Esophagus (tissue), 2 donors: ENCODE results near the gene POLR3E. TPM values are rescaled to one million over a fixed set of nuclear protein-coding genes. Genes with fewer than 3 reads are reported as not detected.

Experiments
- H3K27ac ChIP-seq, 2 donors: one replicate each; pipeline ENCODE4 v1.5.1; 2013; ENCODE audit warnings: low read depth in 2 of 2, mild to moderate bottlenecking in 2 of 2, inconsistent platforms in 1 of 2, low read length in 1 of 2, moderate library complexity in 1 of 2
- H3K27me3 ChIP-seq, 2 donors: one replicate each; pipeline ENCODE4 v1.6.1; 2013; ENCODE audit warnings: low read length in 2 of 2, control low read depth in 1 of 2, mild to moderate bottlenecking in 1 of 2; ENCODE audit not compliant: insufficient read depth in 2 of 2, control insufficient read depth in 1 of 2
- H3K36me3 ChIP-seq, 2 donors: one replicate each; pipeline ENCODE4 v1.6.1; 2013; ENCODE audit warnings: low read length in 1 of 2; ENCODE audit not compliant: control insufficient read depth in 2 of 2, insufficient read depth in 2 of 2
- H3K4me1 ChIP-seq, 2 donors: one replicate each; pipeline ENCODE4 v1.6.1; 2013; ENCODE audit warnings: low read length in 1 of 2; ENCODE audit not compliant: control insufficient read depth in 2 of 2, insufficient read depth in 2 of 2
- H3K4me3 ChIP-seq, 2 donors: one replicate each; pipeline ENCODE4 v1.5.1; 2013; ENCODE audit warnings: low read length in 2 of 2, mild to moderate bottlenecking in 2 of 2, low read depth in 1 of 2, moderate library complexity in 1 of 2
- H3K9me3 ChIP-seq, 2 donors: one replicate each; pipeline ENCODE4 v1.6.1; 2013; ENCODE audit warnings: mild to moderate bottlenecking in 2 of 2, low read depth in 1 of 2, low read length in 1 of 2, moderate library complexity in 1 of 2; ENCODE audit not compliant: control insufficient read depth in 2 of 2, insufficient read depth in 1 of 2
- WGBS, 2 donors: extraction: QIAGEN DNeasy Blood & Tissue Kit; methylation state at CpG; one replicate each; pipeline ENCODE4 v1.1.7; 2013; 5-methylcytosine and 5-hydroxymethylcytosine counted together
- polyA plus RNA-seq, 2 donors: library from polyadenylated mRNA; stranded (reverse); fragments of 200-250 nt; gene quantifications; one replicate each; pipeline ENCODE4 v1.2.3, GENCODE V29; 2013
- donor health status: healthy with polysubstance abuse.
- donor health status: Bipolar disorder and iron deficiency.

Gene POLR3E
- polyA plus RNA-seq, 2 donors = 20.2 to 20.3 TPM

DNA sequence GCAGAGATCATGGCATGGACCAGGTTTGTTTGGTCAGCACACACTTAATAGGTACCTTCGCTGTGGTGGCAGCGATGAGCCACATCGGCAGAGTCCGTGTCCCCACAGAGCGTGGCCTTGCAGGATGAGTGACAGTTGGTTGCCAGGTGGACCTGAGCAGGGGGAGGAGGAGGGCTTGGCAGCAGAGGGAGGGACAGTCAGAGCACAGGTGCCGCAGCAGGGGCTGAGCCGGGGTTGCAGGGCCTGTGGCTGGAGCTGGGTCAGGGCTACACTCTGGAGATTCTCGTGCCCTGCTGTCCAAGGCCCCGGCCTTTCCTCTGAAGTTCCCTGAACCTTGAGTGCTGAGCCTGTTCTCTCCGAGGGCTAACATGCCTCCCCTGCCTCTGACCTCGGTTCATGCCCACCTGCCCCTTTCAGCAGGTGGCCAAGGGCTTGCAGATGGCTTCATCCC lies 24.8 kb downstream of the POLR3E start:
- WGBS, 2 donors = 94 to 96% methylated on average over 11 of the region's 11 CpGs
- H3K9me3 ChIP-seq = no peaks in the 10 kb centered on the region
- H3K36me3 ChIP-seq = peaks cover 11 to 57% of the 10 kb centered on the region in 2 donors
- no peak overlapping the region for H3K4me3 ChIP-seq
- H3K4me1 ChIP-seq = no peaks in the 10 kb centered on the region
- H3K27ac ChIP-seq = no peak overlapping the region
- no peaks in the 10 kb centered on the region for H3K27me3 ChIP-seq

DNA sequence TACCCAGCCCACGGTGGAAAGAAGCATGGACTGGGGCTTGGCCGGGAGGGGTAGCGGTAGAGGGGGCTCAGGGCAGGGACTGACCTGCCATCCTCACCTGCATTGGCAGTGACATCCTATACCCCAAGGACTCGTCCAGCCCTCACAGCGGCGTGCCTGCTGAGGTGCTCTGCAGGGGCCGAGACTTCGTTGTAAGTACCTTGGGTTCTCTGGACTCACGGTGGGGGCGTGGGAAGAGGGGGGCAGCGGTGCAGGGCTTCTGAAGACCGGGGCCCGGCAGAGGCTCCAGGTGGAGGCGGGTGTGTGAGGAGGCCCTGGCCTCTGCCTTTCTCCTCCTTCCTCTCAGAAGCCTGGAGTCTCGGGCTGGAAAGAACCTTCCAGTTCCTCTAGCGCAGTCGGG lies 25.5 kb downstream of the POLR3E start:
- Histone ChIP-seq H3K4me3 (no peak overlapping the region), H3K27me3 (no peaks in the 10 kb centered on the region), H3K9me3 (no peaks in the 10 kb centered on the region), H3K4me1 (no peaks in the 10 kb centered on the region), H3K36me3 (peaks cover 11 to 59% of the 10 kb centered on the region in 2 donors), H3K27ac (no peak overlapping the region)
- WGBS, 2 donors = 94 to 95% methylated on average over 17 of the region's 17 CpGs

DNA sequence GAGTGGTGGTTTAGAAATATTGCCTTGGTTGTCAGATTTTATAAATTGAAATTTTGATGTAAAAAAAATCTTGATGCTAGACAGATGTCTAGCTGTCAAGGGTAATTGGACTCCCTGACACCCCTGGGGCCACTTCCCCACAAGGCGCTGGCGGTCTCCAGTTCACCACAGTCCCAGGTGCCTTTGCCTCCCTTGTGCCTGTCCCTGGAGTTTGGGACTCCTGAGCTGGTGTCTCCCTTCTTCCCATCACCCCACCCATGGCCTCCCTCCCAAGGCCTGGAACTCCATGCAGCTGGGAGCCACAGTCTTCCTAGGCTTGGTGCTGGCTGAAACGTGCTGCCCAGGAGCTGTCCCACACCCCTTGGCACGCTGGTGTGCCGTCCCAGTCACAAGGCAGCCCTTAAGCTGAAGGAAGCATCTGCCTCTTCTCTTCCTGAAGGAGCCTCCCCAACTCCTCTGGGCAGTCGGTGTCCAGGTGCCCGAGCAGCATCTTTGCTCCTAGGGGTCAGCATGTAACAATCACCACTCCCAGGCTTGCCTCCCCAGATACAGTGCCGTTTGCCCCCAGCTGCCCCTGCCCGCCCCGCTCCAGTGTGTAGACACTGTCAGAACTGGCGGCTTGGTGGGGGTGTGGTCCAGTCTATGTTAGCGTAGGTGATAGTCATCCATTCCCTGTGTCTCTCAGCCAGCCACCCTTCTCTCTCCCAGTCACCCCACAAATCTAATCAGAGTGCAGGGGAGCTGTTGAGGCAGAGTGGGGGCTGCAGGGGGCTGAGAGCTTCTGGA lies 26.2 kb downstream of the POLR3E start:
- no peaks in the 10 kb centered on the region for H3K27me3 ChIP-seq
- H3K9me3 ChIP-seq = no peaks in the 10 kb centered on the region
- H3K36me3 ChIP-seq = peaks cover 15 to 63% of the 10 kb centered on the region in 2 donors
- WGBS, 2 donors = 86% methylated on average over 12 of the region's 12 CpGs
- H3K4me3 ChIP-seq = no peak overlapping the region
- H3K4me1 ChIP-seq = no peaks in the 10 kb centered on the region
- no peak overlapping the region for H3K27ac ChIP-seq

DNA sequence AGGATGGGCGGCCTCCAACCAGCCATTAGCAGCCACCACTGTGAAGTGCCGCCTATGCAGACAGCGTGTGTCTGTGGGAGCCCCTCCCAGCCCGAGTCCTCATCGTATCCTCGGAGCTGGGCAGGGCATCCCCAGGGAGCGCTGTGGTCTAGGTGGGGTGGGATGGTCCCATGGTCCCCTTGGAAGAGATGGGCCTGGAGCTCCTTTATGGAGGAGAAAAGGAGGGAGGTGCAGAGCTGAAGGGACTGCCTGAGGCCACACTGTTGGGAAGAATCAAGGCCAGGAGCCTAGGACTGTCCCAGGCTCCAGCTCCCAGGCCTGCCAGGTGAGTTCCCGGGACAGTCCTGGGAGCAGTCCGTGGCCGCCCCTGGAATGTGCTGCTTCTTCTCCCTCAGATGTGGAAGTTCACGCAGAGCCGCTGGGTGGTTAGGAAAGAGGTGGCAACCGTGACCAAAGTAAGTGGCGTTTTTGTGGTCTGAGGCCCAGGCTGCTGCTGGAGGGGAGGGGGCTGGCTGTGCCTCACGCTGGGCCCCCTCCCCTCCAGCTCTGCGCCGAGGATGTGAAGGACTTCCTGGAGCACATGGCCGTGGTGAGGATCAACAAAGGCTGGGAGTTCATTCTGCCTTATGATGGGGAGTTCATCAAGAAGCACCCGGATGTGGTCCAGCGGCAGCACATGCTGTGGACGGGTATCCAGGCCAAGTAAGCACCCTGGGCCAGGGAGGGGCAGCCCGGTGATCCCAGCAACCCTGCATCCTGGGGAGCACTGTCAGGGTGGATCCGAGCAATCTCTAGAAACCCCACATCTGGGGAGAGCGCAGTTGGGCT lies 27.0 kb downstream of the POLR3E start:
- H3K4me1 ChIP-seq = no peaks in the 10 kb centered on the region
- 91 to 93% methylated on average over 24 of the region's 24 CpGs for WGBS, 2 donors
- no peaks in the 10 kb centered on the region for H3K9me3 ChIP-seq
- H3K36me3 ChIP-seq = peaks cover 17 to 66% of the 10 kb centered on the region in 2 donors
- H3K27ac ChIP-seq = no peak overlapping the region
- H3K4me3 ChIP-seq = no peak overlapping the region
- no peaks in the 10 kb centered on the region for H3K27me3 ChIP-seq

DNA sequence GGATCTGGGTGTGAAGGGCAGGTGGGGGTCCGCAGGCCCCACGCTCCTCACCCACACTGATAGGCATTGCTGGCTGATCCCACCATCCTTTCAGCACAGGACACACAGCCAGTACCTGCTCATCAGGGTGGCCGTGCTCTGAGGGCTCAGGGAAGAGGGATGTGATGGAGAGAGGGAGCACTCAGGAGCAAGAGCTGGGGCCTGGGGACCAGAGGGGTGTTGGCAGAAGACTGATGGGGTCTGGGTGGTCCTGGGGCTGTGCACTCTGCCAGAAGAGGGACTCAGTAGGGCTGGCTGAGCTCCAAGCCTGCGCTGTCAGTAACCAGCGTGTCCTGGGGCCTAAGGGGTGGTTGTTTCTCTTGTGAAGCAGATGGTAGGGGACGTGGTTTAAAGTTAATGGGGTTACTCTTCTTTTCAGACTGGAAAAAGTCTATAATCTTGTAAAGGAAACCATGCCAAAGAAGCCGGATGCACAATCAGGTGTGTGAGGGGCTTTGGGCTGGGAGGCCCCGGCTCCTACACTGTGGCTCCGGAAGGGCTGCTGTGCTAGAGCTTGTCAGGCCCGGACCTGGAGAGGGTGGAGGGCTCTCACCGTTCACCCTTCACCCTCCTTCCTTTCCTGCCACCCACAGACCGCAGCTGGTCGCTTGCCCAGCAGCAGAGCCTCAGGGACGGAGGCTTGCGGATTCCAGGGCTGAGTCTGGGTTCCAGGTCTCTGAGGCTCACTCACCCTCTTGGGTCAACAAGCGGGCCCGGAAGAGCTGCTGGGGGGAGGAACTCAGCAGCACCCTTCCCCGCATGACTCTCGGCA lies 27.8 kb downstream of the POLR3E start:
- H3K27me3 ChIP-seq = no peaks in the 10 kb centered on the region
- peaks cover 20 to 68% of the 10 kb centered on the region in 2 donors for H3K36me3 ChIP-seq
- no peak overlapping the region for H3K4me3 ChIP-seq
- H3K27ac ChIP-seq = no peak overlapping the region
- no peaks in the 10 kb centered on the region for H3K4me1 ChIP-seq
- 87 to 89% methylated on average over 19 of the region's 19 CpGs for WGBS, 2 donors
- H3K9me3 ChIP-seq = no peaks in the 10 kb centered on the region

DNA sequence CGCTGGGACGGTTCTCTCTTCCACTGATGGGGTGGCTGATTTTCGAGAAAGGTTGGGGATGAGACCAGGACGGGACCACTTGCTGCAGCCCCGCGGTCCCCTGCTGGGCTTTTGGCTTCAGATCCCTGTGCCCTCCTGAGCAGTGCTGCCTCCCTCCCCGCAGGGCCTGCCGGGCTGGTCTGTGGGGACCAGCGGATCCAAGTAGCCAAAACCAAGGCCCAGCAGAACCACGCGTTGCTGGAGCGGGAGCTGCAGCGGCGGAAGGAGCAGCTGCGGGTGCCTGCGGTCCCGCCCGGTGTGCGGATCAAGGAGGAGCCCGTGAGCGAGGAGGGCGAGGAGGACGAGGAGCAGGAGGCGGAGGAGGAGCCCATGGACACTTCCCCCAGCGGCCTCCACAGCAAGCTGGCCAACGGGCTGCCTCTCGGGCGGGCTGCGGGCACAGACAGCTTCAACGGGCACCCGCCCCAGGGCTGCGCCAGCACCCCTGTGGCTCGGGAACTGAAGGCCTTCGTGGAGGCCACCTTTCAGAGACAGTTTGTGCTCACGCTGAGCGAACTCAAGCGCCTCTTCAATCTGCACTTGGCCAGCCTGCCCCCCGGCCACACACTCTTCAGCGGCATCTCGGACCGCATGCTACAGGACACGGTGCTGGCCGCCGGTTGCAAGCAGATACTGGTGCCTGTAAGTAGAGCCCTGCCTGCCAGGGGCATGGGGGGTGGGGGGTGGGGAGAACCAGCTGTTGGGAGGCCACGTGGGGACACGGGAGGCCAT lies 28.6 kb downstream of the POLR3E start:
- no peak overlapping the region for H3K27ac ChIP-seq
- WGBS, 2 donors = 92% methylated on average over 41 to 46 of the region's 46 CpGs
- H3K4me3 ChIP-seq = no peak overlapping the region
- no peaks in the 10 kb centered on the region for H3K4me1 ChIP-seq
- peaks cover 20 to 68% of the 10 kb centered on the region in 2 donors for H3K36me3 ChIP-seq
- H3K9me3 ChIP-seq = no peaks in the 10 kb centered on the region
- no peaks in the 10 kb centered on the region for H3K27me3 ChIP-seq

DNA sequence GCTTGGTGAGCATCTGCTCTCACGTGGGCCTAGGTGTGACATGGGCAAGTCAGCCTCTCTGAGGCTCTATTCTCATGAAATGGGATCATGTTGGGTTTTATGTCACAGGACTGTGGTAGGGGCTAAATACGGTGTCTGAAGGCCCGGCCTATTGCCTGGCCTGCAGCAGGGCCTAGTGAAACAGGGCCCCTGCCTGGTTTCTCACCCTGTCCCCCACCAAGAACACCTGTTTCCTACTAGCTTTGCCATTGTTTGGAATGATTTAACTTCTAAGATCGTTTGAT lies 29.1 kb downstream of the POLR3E start:
- Histone ChIP-seq H3K9me3 (no peaks in the 10 kb centered on the region), H3K27me3 (no peaks in the 10 kb centered on the region), H3K4me1 (no peaks in the 10 kb centered on the region), H3K36me3 (peaks cover 20 to 66% of the 10 kb centered on the region in 2 donors), H3K27ac (no peak overlapping the region), H3K4me3 (no peak overlapping the region)
- 83 to 87% methylated on average over 4 of the region's 4 CpGs for WGBS, 2 donors

- Histone ChIP-seq H3K36me3 (peaks cover 20 to 62% of the 10 kb centered on the region in 2 donors), H3K4me1 (no peaks in the 10 kb centered on the region), H3K27ac (no peak overlapping the region), H3K4me3 (no peak overlapping the region), H3K27me3 (no peaks in the 10 kb centered on the region), H3K9me3 (no peaks in the 10 kb centered on the region)
- 84 to 85% methylated on average over 13 of the region's 13 CpGs for WGBS, 2 donors
Measured at GRCh38 chr16:22326771-22327445, 29.7 kb downstream of the POLR3E start.
